ENCODE results near the gene KMT2E.
A peak's percentile ranks its signal among the peaks of the same experiment; 100 is the strongest.
"Not testable (repeated sequence)": the region's sequence is repeated elsewhere in the genome, so short reads cannot be mapped to it uniquely, and the experiment has no call there.

The KMT2E gene

GRCh38 chr7:104985259-104985617, 28.8 kb upstream of the KMT2E start:
- Histone ChIP-seq H3K9me3 (ENCODE audit: low read length) (no peaks in the 10 kb centered on the region), H3K9me2 (ENCODE audit: low read depth, low read length) (no peaks in the 10 kb centered on the region), H3K4me1 (ENCODE audit: insufficient read depth, low read length, severe bottlenecking) (peaks cover 34% of the 10 kb centered on the region), H3F3A (ENCODE audit: insufficient read depth, low read length) (peaks cover 23% of the 10 kb centered on the region; the same call in 1 of the 2 replicates), H4K20me1 (ENCODE audit: insufficient read depth, low read length) (0 out of 2 replicates have a peak, but pooled peaks cover 8% of the 10 kb centered on the region), H3K27me3 (ENCODE audit: insufficient read depth, low read length) (no peaks in the 10 kb centered on the region), H3K9ac (ENCODE audit: low read length) (peak overlapping the region; percentile 87), H2AFZ (ENCODE audit: low read length) (no peak overlapping the region), H3K4me3 (ENCODE audit: low read depth, low read length, poor library complexity, severe bottlenecking) (peak overlapping the region; percentile 72), H3K36me3 (ENCODE audit: insufficient read depth, low read length) (peaks cover 13% of the 10 kb centered on the region; the same call in 1 of the 2 replicates), H3K4me2 (ENCODE audit: low read length) (peak overlapping the region; percentile 93), H3K27ac (ENCODE audit: low read depth, low read length, poor library complexity, severe bottlenecking) (peak overlapping the region; percentile 92), H3K79me2 (ENCODE audit: insufficient read depth, low read length) (peaks cover 31% of the 10 kb centered on the region)
- TF ChIP-seq, protein P1, sequence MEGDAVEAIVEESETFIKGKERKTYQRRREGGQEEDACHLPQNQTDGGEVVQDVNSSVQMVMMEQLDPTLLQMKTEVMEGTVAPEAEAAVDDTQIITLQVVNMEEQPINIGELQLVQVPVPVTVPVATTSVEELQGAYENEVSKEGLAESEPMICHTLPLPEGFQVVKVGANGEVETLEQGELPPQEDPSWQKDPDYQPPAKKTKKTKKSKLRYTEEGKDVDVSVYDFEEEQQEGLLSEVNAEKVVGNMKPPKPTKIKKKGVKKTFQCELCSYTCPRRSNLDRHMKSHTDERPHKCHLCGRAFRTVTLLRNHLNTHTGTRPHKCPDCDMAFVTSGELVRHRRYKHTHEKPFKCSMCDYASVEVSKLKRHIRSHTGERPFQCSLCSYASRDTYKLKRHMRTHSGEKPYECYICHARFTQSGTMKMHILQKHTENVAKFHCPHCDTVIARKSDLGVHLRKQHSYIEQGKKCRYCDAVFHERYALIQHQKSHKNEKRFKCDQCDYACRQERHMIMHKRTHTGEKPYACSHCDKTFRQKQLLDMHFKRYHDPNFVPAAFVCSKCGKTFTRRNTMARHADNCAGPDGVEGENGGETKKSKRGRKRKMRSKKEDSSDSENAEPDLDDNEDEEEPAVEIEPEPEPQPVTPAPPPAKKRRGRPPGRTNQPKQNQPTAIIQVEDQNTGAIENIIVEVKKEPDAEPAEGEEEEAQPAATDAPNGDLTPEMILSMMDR (IDR thresholded peaks at IDR 0.05; ENCODE audit: low read length) = no peak
- TF ChIP-seq EZH2 (IDR thresholded peaks at IDR 0.05; ENCODE audit: borderline replicate concordance, low read length) = no peak

DNA sequence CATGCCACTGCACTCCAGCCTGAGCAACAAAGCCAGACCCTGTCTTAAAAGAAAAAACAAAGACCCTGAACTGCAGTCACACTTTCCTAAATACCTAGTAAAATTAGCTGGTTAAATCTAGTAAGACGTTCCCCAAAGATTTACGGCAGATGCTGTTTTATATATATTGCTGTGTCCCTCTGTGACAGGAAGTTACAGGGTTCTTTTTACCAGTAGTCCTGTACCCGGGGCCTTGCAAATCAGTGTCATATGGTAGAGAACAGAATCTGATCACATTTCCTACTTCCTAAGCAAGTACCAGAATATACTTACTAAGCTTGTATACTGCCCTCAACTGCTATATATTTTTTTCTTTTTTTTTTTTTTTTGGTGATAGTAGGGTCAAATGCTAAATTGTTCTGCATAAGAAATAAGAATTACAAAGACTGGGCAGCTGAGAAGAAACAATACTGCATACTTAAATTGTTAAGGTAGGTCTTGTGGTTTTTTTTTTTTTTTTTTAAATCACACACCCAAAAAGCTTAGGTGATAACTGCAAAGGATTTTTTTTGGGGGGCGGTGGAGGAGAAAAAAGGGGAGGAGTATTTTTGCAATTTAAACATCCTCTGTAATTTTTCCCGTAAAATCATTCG, 27.3 kb upstream of the KMT2E start:
- H3K9me3 ChIP-seq (ENCODE audit: low read length) = no peaks in the 10 kb centered on the region
- 0 out of 2 replicates have a peak, but pooled peaks cover 10% of the 10 kb centered on the region for H4K20me1 ChIP-seq (ENCODE audit: insufficient read depth, low read length)
- H3K27ac ChIP-seq (ENCODE audit: low read depth, low read length, poor library complexity, severe bottlenecking) = peak overlapping the region; percentile 59
- peaks cover 22% of the 10 kb centered on the region; the same call in 1 of the 2 replicates for H3F3A ChIP-seq (ENCODE audit: insufficient read depth, low read length)
- no peak overlapping the region for H2AFZ ChIP-seq (ENCODE audit: low read length)
- peaks cover 26% of the 10 kb centered on the region for H3K4me1 ChIP-seq (ENCODE audit: insufficient read depth, low read length, severe bottlenecking)
- H3K79me2 ChIP-seq (ENCODE audit: insufficient read depth, low read length) = peaks cover 27% of the 10 kb centered on the region
- H3K9ac ChIP-seq (ENCODE audit: low read length) = no peak overlapping the region; the same call in 1 of the 2 replicates
- H3K4me2 ChIP-seq (ENCODE audit: low read length) = peak overlapping the region; percentile 11; the same call in 1 of the 2 replicates
- peaks cover 10% of the 10 kb centered on the region for H3K36me3 ChIP-seq (ENCODE audit: insufficient read depth, low read length)
- no peak overlapping the region for H3K4me3 ChIP-seq (ENCODE audit: low read depth, low read length, poor library complexity, severe bottlenecking)
- H3K27me3 ChIP-seq (ENCODE audit: insufficient read depth, low read length) = no peaks in the 10 kb centered on the region
- TF ChIP-seq, protein P1 (IDR thresholded peaks at IDR 0.05; ENCODE audit: low read length) = no peak
- TF ChIP-seq EZH2 (IDR thresholded peaks at IDR 0.05; ENCODE audit: borderline replicate concordance, low read length) = no peak
- no peaks in the 10 kb centered on the region for H3K9me2 ChIP-seq (ENCODE audit: low read depth, low read length)

GRCh38 chr7:104987403-104987802, 26.6 kb upstream of the KMT2E start:
- not testable (repeated sequence) for H2AFZ ChIP-seq (ENCODE audit: low read length); H3K9ac ChIP-seq (ENCODE audit: low read length); H3K4me3 ChIP-seq (ENCODE audit: low read depth, low read length, poor library complexity, severe bottlenecking); H3K9me2 ChIP-seq (ENCODE audit: low read depth, low read length); H3K27me3 ChIP-seq (ENCODE audit: insufficient read depth, low read length); H3K27ac ChIP-seq (ENCODE audit: low read depth, low read length, poor library complexity, severe bottlenecking); H3K9me3 ChIP-seq (ENCODE audit: low read length); H3K4me2 ChIP-seq (ENCODE audit: low read length)
- 0 out of 2 replicates have a peak, but pooled peaks cover 10% of the 10 kb centered on the region for H4K20me1 ChIP-seq (ENCODE audit: insufficient read depth, low read length)
- H3K36me3 ChIP-seq (ENCODE audit: insufficient read depth, low read length) = peaks cover 14% of the 10 kb centered on the region
- peaks cover 19% of the 10 kb centered on the region for H3K4me1 ChIP-seq (ENCODE audit: insufficient read depth, low read length, severe bottlenecking)
- peaks cover 18% of the 10 kb centered on the region; the same call in 1 of the 2 replicates for H3F3A ChIP-seq (ENCODE audit: insufficient read depth, low read length)
- H3K79me2 ChIP-seq (ENCODE audit: insufficient read depth, low read length) = peaks cover 20% of the 10 kb centered on the region

GRCh38 chr7:104990983-104991382, 23.0 kb upstream of the KMT2E start:
- TF ChIP-seq EZH2 (IDR thresholded peaks at IDR 0.05; ENCODE audit: borderline replicate concordance, low read length) = no peak
- TF ChIP-seq, protein P1 (IDR thresholded peaks at IDR 0.05; ENCODE audit: low read length) = no peak
- no peak overlapping the region for H3K27ac ChIP-seq (ENCODE audit: low read depth, low read length, poor library complexity, severe bottlenecking)
- H3F3A ChIP-seq (ENCODE audit: insufficient read depth, low read length) = no peaks in the 10 kb centered on the region
- H3K36me3 ChIP-seq (ENCODE audit: insufficient read depth, low read length) = peaks cover 35% of the 10 kb centered on the region
- 0 out of 2 replicates have a peak, but pooled peaks cover 13% of the 10 kb centered on the region for H4K20me1 ChIP-seq (ENCODE audit: insufficient read depth, low read length)
- H3K9ac ChIP-seq (ENCODE audit: low read length) = no peak overlapping the region
- H3K9me3 ChIP-seq (ENCODE audit: low read length) = no peaks in the 10 kb centered on the region
- no peak overlapping the region for H2AFZ ChIP-seq (ENCODE audit: low read length)
- H3K4me3 ChIP-seq (ENCODE audit: low read depth, low read length, poor library complexity, severe bottlenecking) = no peak overlapping the region
- peaks cover 3% of the 10 kb centered on the region for H3K79me2 ChIP-seq (ENCODE audit: insufficient read depth, low read length)
- H3K9me2 ChIP-seq (ENCODE audit: low read depth, low read length) = no peaks in the 10 kb centered on the region
- peaks cover 22% of the 10 kb centered on the region for H3K4me1 ChIP-seq (ENCODE audit: insufficient read depth, low read length, severe bottlenecking)
- no peaks in the 10 kb centered on the region for H3K27me3 ChIP-seq (ENCODE audit: insufficient read depth, low read length)
- no peak overlapping the region for H3K4me2 ChIP-seq (ENCODE audit: low read length)
